CD4-positive, alpha-beta T cell (primary cell): ENCODE data around the gene RIC8B. TPM values are rescaled to one million over a fixed set of nuclear protein-coding genes. Genes with fewer than 3 reads are reported as not detected.
A peak's percentile ranks its signal among the peaks of the same experiment; 100 is the strongest.

ENCODE experiments used
- ATAC-seq: fragments of 200-7000 bp; cut with Tn5 transposase; one replicate; pipeline ENCODE4 v1.10.0; 2022; ENCODE audit warnings: mild to moderate bottlenecking; ENCODE audit not compliant: poor library complexity
- CTCF ChIA-PET: fragments of 350-600 bp; sonication (Branson Sonifier 250); formaldehyde crosslinking; loops from one replicate; lab custom pipeline; 2021; ENCODE audit warnings: antibody characterized with exemption, inconsistent platforms; lab: Charles Lee
- POLR2A ChIA-PET: fragments of 350-600 bp; sonication (Branson Sonifier 250); formaldehyde crosslinking; loops from one replicate; lab custom pipeline; 2021; ENCODE audit warnings: antibody characterized with exemption, inconsistent platforms; lab: Charles Lee
- DNase-seq, 14 experiments: peaks; one replicate each; pipeline ENCODE4 v3.0.0-alpha.2; 2013 to 2020; ENCODE audit warnings: mixed read lengths in 2 of 14
- H3K27ac ChIP-seq, 2 donors: one replicate each; pipeline versions ENCODE4 v1.5.1 to v1.7.0; 2013; ENCODE audit warnings: low read length in 2 of 2, low read depth in 1 of 2, mild to moderate bottlenecking in 1 of 2
- H3K27me3 ChIP-seq, 2 experiments: 1 replicate in 1 of 2; 2 replicates in 1 of 2; pipeline versions ENCODE4 v1.6.1 to v1.7.0; 2013; ENCODE audit warnings: low read length in 2 of 2, control low read depth in 1 of 2, mild to moderate bottlenecking in 1 of 2, moderate library complexity in 1 of 2; ENCODE audit not compliant: insufficient read depth in 2 of 2, control insufficient read depth in 1 of 2
- H3K36me3 ChIP-seq: one replicate; pipeline ENCODE4 v1.6.1; 2013; ENCODE audit warnings: low read length, control low read depth; ENCODE audit not compliant: insufficient read depth
- H3K4me1 ChIP-seq: one replicate; pipeline ENCODE4 v1.6.1; 2013; ENCODE audit warnings: low read length, control low read depth; ENCODE audit not compliant: insufficient read depth
- H3K4me3 ChIP-seq: one replicate; pipeline ENCODE4 v1.5.1; 2013; ENCODE audit warnings: mild to moderate bottlenecking, low read length, moderate library complexity
- H3K9me3 ChIP-seq, 2 experiments: 1 replicate in 1 of 2; 2 replicates in 1 of 2; pipeline versions ENCODE4 v1.6.1 to v1.7.0; 2013; ENCODE audit warnings: low read length in 2 of 2, mild to moderate bottlenecking in 2 of 2, control low read depth in 1 of 2, moderate library complexity in 1 of 2; ENCODE audit not compliant: control insufficient read depth in 1 of 2, insufficient read depth in 1 of 2
- H3K27ac Mint-ChIP-seq: one replicate; pipeline ENCODE4 v1.8.0; 2020; ENCODE audit warnings: mixed read lengths
- H3K27me3 Mint-ChIP-seq: one replicate; pipeline ENCODE4 v1.8.0; 2021; ENCODE audit warnings: mixed read lengths
- H3K36me3 Mint-ChIP-seq: one replicate; pipeline ENCODE4 v1.8.0; 2021; ENCODE audit warnings: low read depth, mixed read lengths
- H3K4me1 Mint-ChIP-seq: one replicate; pipeline ENCODE4 v1.8.0; 2021; ENCODE audit warnings: low read depth, mixed read lengths
- H3K4me3 Mint-ChIP-seq: one replicate; pipeline ENCODE4 v1.8.0; 2020; ENCODE audit warnings: mild to moderate bottlenecking, mixed read lengths
- H3K9me3 Mint-ChIP-seq: one replicate; pipeline ENCODE4 v1.8.0; 2020; ENCODE audit warnings: mixed read lengths
- intact Hi-C, 2 experiments: fragments of 100-400 bp; cut with DNase I in 1 of 2; cut with micrococcal nuclease in 1 of 2; formaldehyde crosslinking; loops; one replicate each; pipeline versions ENCODE4 v1.15.1 to v1.9.0; 2023 to 2025; cut with DNase I, micrococcal nuclease
- total RNA-seq, 174 experiments: library from RNA in 2 of 174; stranded (reverse) in 2 of 174; gene quantifications; one replicate each; pipeline ENCODE4 v1.2.3 and lab custom pipeline; 2021 to 2026
- TF ChIP-seq, protein P1 (sequence below): fragments of 200-600 bp; IDR thresholded peaks from one replicate; pipeline ENCODE4 v1.8.0; 2022; ENCODE audit warnings: antibody characterized with exemption, mild to moderate bottlenecking

Gene RIC8B
- total RNA-seq, 2 experiments from 2014 or later, result 5.5 to 9.0 TPM

DNA sequence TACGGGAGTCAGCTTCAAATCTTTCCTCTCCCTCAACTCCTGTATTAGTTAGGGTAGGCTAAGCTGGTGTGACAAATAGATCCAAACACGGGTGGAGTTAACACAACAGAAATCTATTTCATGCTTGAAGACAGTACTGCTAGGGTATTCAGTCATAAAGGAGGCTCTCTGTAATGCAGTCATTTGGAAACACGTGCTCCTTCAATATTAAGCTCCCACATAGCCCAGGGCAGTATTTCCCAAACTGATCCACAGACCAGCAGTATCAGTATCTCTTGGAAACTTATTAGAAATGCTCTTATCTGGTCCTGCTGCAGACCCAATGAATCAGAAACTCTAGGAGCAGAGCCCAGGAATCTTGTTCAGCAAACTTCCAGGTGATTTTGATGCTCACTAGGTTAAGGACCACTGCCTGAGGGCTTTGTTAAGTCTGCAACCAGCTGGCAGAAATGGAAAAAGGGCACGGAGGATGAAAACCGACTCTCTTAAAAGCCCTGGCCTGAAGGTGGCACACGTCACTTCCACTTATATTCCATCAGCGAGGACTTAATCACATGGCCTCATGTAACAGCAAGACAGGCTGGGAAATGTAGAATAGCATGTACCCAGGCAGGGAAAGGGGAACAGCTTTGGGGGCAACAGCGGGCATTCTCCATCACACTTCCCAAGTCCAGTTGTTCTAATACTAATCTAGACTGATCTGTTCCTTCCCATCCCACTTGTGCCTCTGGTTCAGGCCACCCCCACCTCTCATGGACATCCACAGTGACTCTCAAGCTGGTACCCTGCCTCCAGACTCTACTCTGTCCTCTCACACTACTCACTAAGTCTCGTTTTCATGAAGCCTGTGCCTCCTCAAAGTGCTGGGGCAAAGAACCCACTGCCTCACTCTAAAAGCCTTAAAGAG is 38.2 kb upstream of the RIC8B start:
- H3K36me3 Mint-ChIP-seq, result no peaks in the 10 kb centered on the region
- no peaks in the 10 kb centered on the region for H3K27me3 Mint-ChIP-seq
- ATAC-seq (peak; percentile 55), DNase-seq (peak in 6 of 14 experiments; percentile 9 to 69 (median 54))
- Histone ChIP-seq H3K9me3 (no peaks in the 10 kb centered on the region), H3K36me3 (no peaks in the 10 kb centered on the region), H3K27me3 (no peaks in the 10 kb centered on the region), H3K27ac (no peak overlapping the region), H3K4me1 (no peaks in the 10 kb centered on the region), H3K4me3 (no peak overlapping the region)
- ChIA-PET CTCF (interaction anchor here (0.5 to 1.6 kb wide), 4 partner anchors 11 to 184 kb away, joined by 3 to 5 read pairs (median 4); no protein-coding TSS in a partner anchor), POLR2A (interaction anchor here (0.9 to 1.0 kb wide), 2 partner anchors 11 to 17 kb away, joined by 3 to 4 read pairs; no protein-coding TSS in a partner anchor)
- TF ChIP-seq, protein P1, sequence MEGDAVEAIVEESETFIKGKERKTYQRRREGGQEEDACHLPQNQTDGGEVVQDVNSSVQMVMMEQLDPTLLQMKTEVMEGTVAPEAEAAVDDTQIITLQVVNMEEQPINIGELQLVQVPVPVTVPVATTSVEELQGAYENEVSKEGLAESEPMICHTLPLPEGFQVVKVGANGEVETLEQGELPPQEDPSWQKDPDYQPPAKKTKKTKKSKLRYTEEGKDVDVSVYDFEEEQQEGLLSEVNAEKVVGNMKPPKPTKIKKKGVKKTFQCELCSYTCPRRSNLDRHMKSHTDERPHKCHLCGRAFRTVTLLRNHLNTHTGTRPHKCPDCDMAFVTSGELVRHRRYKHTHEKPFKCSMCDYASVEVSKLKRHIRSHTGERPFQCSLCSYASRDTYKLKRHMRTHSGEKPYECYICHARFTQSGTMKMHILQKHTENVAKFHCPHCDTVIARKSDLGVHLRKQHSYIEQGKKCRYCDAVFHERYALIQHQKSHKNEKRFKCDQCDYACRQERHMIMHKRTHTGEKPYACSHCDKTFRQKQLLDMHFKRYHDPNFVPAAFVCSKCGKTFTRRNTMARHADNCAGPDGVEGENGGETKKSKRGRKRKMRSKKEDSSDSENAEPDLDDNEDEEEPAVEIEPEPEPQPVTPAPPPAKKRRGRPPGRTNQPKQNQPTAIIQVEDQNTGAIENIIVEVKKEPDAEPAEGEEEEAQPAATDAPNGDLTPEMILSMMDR, result no peak
- intact Hi-C loops, result loop anchor here (1.0 to 5.0 kb wide), 4 partner anchors 104 to 184 kb away; no protein-coding TSS in a partner anchor
- H3K27ac Mint-ChIP-seq, result no peak overlapping the region
- H3K9me3 Mint-ChIP-seq, result no peaks in the 10 kb centered on the region
- no peak overlapping the region for H3K4me3 Mint-ChIP-seq
- H3K4me1 Mint-ChIP-seq, result peaks cover 6% of the 10 kb centered on the region

DNA sequence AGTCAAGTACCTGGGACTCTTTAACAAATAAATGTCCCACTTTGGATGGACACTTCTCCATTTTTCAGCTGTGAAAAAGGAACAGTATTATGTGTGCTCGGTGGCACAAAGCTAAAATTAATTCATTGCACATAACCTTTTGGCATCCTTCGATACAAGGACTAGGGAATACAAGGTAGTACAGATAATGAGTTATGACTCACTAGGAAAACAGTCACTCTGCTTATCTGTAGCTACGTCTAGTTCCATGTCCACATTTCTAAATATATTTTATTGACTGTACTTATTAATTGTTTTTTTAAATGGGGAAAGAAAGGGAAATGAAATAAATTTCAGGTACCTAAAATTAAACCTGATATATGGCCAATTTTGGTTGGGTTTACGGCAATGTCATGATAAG is 35.2 kb upstream of the RIC8B start:
- Mint-ChIP-seq H3K9me3 (no peaks in the 10 kb centered on the region), H3K27me3 (no peaks in the 10 kb centered on the region), H3K27ac (no peak overlapping the region), H3K4me3 (no peak overlapping the region), H3K36me3 (no peaks in the 10 kb centered on the region), H3K4me1 (peaks cover 6% of the 10 kb centered on the region)
- TF ChIP-seq, protein P1, result no peak
- Histone ChIP-seq H3K9me3 (no peaks in the 10 kb centered on the region), H3K4me3 (no peak overlapping the region), H3K36me3 (no peaks in the 10 kb centered on the region), H3K27ac (no peak overlapping the region), H3K4me1 (no peaks in the 10 kb centered on the region), H3K27me3 (peaks cover 0 to 4% of the 10 kb centered on the region in 2 experiments)
- ATAC-seq (no peak), DNase-seq (no peak)
- ChIA-PET POLR2A (no interaction called here), CTCF (interaction anchor here (1.4 kb wide), 1 partner anchor 34 kb away, joined by 3 read pairs; no protein-coding TSS in a partner anchor)
- intact Hi-C loops, result loop anchor here in 1 of 2 experiments (5.0 kb wide), 1 partner anchor 178 kb away; no protein-coding TSS in a partner anchor

DNA sequence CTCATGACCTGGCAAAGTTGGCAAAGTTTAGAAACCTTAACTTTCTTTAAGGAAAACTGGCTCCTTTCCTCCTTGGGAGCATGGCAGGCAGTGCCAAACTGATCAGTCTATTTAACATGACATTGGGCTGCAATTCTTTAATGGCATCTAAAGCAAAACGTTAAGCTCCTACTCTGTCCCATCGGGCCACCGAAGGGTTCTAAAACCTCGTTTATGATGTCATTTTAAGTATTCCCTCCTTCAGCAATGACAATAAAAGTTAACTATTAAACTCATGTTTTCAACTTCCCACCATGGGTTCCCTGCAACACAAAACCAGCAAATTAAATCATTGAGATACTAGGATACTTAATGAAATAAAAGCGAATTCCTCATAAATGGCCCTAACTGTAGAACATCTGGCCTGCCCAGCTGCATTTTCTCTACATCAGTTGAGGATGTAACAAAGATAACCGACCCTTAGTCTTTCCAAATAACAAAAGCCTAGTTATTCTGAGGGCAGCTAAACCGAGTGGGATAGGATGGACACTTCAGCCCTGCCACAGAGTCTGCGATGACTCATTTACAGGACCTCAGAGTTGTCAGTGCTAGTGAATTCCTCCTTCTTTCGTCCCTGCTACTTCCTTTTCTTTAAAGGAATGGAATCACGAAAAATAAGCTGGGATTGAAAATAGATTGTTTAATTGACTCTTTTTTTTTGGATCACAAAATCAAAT is 34.5 kb upstream of the RIC8B start:
- no peak overlapping the region for H3K4me3 ChIP-seq
- H3K27ac Mint-ChIP-seq, result no peak overlapping the region
- DNase-seq (no peak), ATAC-seq (no peak)
- no peaks in the 10 kb centered on the region for H3K27me3 Mint-ChIP-seq
- no peak overlapping the region for H3K27ac ChIP-seq
- no peaks in the 10 kb centered on the region for H3K36me3 Mint-ChIP-seq
- no peaks in the 10 kb centered on the region for H3K36me3 ChIP-seq
- H3K4me1 Mint-ChIP-seq, result peaks cover 6% of the 10 kb centered on the region
- intact Hi-C loops, result loop anchor here in 1 of 2 experiments (5.0 kb wide), 1 partner anchor 177 kb away; no protein-coding TSS in a partner anchor
- ChIA-PET POLR2A (no interaction called here), CTCF (no interaction called here)
- H3K4me3 Mint-ChIP-seq, result no peak overlapping the region
- H3K9me3 ChIP-seq, result no peaks in the 10 kb centered on the region
- H3K4me1 ChIP-seq, result no peaks in the 10 kb centered on the region
- no peaks in the 10 kb centered on the region for H3K9me3 Mint-ChIP-seq
- TF ChIP-seq, protein P1, result no peak
- peaks cover 0 to 4% of the 10 kb centered on the region in 2 experiments for H3K27me3 ChIP-seq
